ENCODE measurements around the gene TIMM21.
A peak's percentile ranks its signal among the peaks of the same experiment; 100 is the strongest.

TIMM21 gene

GRCh38 chr18:74171910-74172606 is 23.7 kb downstream of the TIMM21 start:
- Histone ChIP-seq H3K27ac (ENCODE audit: low read length) (no peak overlapping the region), H3K9me3 (ENCODE audit: control insufficient read depth in 1 of 2, low read length in 2 of 2) (no peaks in the 10 kb centered on the region), H3K4me3 (ENCODE audit: low read depth in 1 of 2, low read length in 2 of 2) (peak overlapping the region; percentile 54 to 75), H3K36me3 (ENCODE audit: control insufficient read depth in 1 of 2, insufficient read depth in 2 of 2, low read length in 2 of 2) (no peaks in the 10 kb centered on the region), H3K27me3 (ENCODE audit: low read depth, low read length) (no peaks in the 10 kb centered on the region), H3K4me1 (ENCODE audit: control insufficient read depth in 1 of 2, insufficient read depth in 2 of 2, low read length in 2 of 2) (no peaks in the 10 kb centered on the region)

GRCh38 chr18:74172697-74173433 is 24.5 kb downstream of the TIMM21 start:
- no peaks in the 10 kb centered on the region for H3K4me1 ChIP-seq (ENCODE audit: control insufficient read depth in 1 of 2, insufficient read depth in 2 of 2, low read length in 2 of 2)
- no peaks in the 10 kb centered on the region for H3K36me3 ChIP-seq (ENCODE audit: control insufficient read depth in 1 of 2, insufficient read depth in 2 of 2, low read length in 2 of 2)
- H3K9me3 ChIP-seq (ENCODE audit: control insufficient read depth in 1 of 2, low read length in 2 of 2), result no peaks in the 10 kb centered on the region
- H3K27ac ChIP-seq (ENCODE audit: low read length), result no peak overlapping the region
- peak overlapping the region; percentile 54 to 75 for H3K4me3 ChIP-seq (ENCODE audit: low read depth in 1 of 2, low read length in 2 of 2)
- no peaks in the 10 kb centered on the region for H3K27me3 ChIP-seq (ENCODE audit: low read depth, low read length)

DNA sequence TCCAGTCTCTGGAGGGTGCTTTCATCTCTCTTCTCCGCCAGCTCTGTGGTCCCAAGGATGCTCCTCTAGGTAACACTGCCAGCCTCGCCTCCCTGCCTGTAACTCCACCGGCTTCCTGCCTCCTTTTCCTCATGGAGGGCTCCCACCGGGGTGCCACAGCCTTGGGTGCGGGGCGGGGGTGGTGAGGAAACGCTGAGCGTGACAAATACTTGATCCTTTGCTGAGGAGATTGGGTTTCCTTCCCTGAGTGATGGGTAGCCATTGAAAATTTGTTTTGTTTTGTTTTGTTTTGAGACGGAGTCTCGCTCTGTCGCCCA is 25.1 kb downstream of the TIMM21 start:
- no peak overlapping the region for H3K4me3 ChIP-seq (ENCODE audit: low read depth in 1 of 2, low read length in 2 of 2)
- H3K9me3 ChIP-seq (ENCODE audit: control insufficient read depth in 1 of 2, low read length in 2 of 2), result no peaks in the 10 kb centered on the region
- H3K27me3 ChIP-seq (ENCODE audit: low read depth, low read length), result no peaks in the 10 kb centered on the region
- no peaks in the 10 kb centered on the region for H3K36me3 ChIP-seq (ENCODE audit: control insufficient read depth in 1 of 2, insufficient read depth in 2 of 2, low read length in 2 of 2)
- no peak overlapping the region for H3K27ac ChIP-seq (ENCODE audit: low read length)
- H3K4me1 ChIP-seq (ENCODE audit: control insufficient read depth in 1 of 2, insufficient read depth in 2 of 2, low read length in 2 of 2), result no peaks in the 10 kb centered on the region

- H3K27me3 ChIP-seq (ENCODE audit: low read depth, low read length), result no peaks in the 10 kb centered on the region
- H3K4me3 ChIP-seq (ENCODE audit: low read depth in 1 of 2, low read length in 2 of 2), result no peak overlapping the region
- no peak overlapping the region for H3K27ac ChIP-seq (ENCODE audit: low read length)
- H3K4me1 ChIP-seq (ENCODE audit: control insufficient read depth in 1 of 2, insufficient read depth in 2 of 2, low read length in 2 of 2), result no peaks in the 10 kb centered on the region
- H3K36me3 ChIP-seq (ENCODE audit: control insufficient read depth in 1 of 2, insufficient read depth in 2 of 2, low read length in 2 of 2), result no peaks in the 10 kb centered on the region
- no peaks in the 10 kb centered on the region for H3K9me3 ChIP-seq (ENCODE audit: control insufficient read depth in 1 of 2, low read length in 2 of 2)
These were observed 27.3 kb downstream of the TIMM21 start for GRCh38 chr18:74175658-74176057.

DNA sequence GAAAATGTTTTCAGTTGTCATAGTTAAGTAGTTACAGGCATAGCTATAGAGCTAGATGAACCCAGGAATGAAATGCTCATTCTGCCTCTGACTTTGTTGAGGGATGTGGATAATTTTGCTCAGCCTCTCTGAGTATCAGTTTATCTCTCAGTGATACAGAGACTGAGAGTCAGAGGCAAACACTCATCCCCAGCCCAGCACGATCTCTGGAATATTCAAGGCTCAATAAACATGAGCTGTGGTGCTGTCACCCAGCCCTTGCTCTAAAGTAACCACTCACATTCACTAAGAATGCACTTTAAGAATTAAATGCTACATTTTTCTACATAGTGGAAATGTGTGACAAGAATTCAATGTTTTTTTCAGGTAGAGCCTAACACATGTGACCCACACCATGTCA is 30.6 kb downstream of the TIMM21 start:
- no peak overlapping the region for H3K27ac ChIP-seq (ENCODE audit: low read length)
- no peak overlapping the region for H3K4me3 ChIP-seq (ENCODE audit: low read depth in 1 of 2, low read length in 2 of 2)
- H3K27me3 ChIP-seq (ENCODE audit: low read depth, low read length), result no peaks in the 10 kb centered on the region
- no peaks in the 10 kb centered on the region for H3K4me1 ChIP-seq (ENCODE audit: control insufficient read depth in 1 of 2, insufficient read depth in 2 of 2, low read length in 2 of 2)
- no peaks in the 10 kb centered on the region for H3K9me3 ChIP-seq (ENCODE audit: control insufficient read depth in 1 of 2, low read length in 2 of 2)
- no peaks in the 10 kb centered on the region for H3K36me3 ChIP-seq (ENCODE audit: control insufficient read depth in 1 of 2, insufficient read depth in 2 of 2, low read length in 2 of 2)

GRCh38 chr18:74179623-74180199 is 31.4 kb downstream of the TIMM21 start:
- Histone ChIP-seq H3K9me3 (ENCODE audit: control insufficient read depth in 1 of 2, low read length in 2 of 2) (no peaks in the 10 kb centered on the region), H3K27ac (ENCODE audit: low read length) (no peak overlapping the region), H3K4me1 (ENCODE audit: control insufficient read depth in 1 of 2, insufficient read depth in 2 of 2, low read length in 2 of 2) (no peaks in the 10 kb centered on the region), H3K4me3 (ENCODE audit: low read depth in 1 of 2, low read length in 2 of 2) (no peak overlapping the region), H3K27me3 (ENCODE audit: low read depth, low read length) (no peaks in the 10 kb centered on the region), H3K36me3 (ENCODE audit: control insufficient read depth in 1 of 2, insufficient read depth in 2 of 2, low read length in 2 of 2) (no peaks in the 10 kb centered on the region)

DNA sequence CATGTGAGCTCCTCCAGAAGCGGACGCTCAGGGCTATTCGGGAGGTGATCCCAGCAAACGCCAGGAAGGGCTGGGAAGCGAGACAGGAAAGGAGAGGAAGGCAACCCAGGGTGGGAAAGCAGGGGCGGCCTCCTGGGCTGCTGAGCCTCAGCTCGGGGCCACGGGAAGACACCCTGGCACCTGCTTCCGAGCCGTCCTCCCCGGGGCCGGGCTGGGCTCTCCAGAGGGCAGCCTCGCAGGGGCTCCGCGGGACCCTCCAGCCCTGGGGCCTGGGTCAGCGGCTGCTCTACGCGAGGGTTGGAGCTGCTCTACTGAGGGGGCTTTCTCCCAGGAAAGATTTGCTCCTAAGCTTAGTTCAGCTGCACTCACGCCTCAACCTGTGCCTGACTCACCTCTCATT is 34.0 kb downstream of the TIMM21 start:
- Histone ChIP-seq H3K27ac (ENCODE audit: low read length) (no peak overlapping the region), H3K4me1 (ENCODE audit: control insufficient read depth in 1 of 2, insufficient read depth in 2 of 2, low read length in 2 of 2) (no peaks in the 10 kb centered on the region), H3K4me3 (ENCODE audit: low read depth in 1 of 2, low read length in 2 of 2) (no peak overlapping the region), H3K36me3 (ENCODE audit: control insufficient read depth in 1 of 2, insufficient read depth in 2 of 2, low read length in 2 of 2) (no peaks in the 10 kb centered on the region), H3K9me3 (ENCODE audit: control insufficient read depth in 1 of 2, low read length in 2 of 2) (no peaks in the 10 kb centered on the region), H3K27me3 (ENCODE audit: low read depth, low read length) (no peaks in the 10 kb centered on the region)

- Histone ChIP-seq H3K4me1 (ENCODE audit: control insufficient read depth in 1 of 2, insufficient read depth in 2 of 2, low read length in 2 of 2) (no peaks in the 10 kb centered on the region), H3K27ac (ENCODE audit: low read length) (no peak overlapping the region), H3K4me3 (ENCODE audit: low read depth in 1 of 2, low read length in 2 of 2) (no peak overlapping the region), H3K36me3 (ENCODE audit: control insufficient read depth in 1 of 2, insufficient read depth in 2 of 2, low read length in 2 of 2) (no peaks in the 10 kb centered on the region), H3K9me3 (ENCODE audit: control insufficient read depth in 1 of 2, low read length in 2 of 2) (no peaks in the 10 kb centered on the region), H3K27me3 (ENCODE audit: low read depth, low read length) (no peaks in the 10 kb centered on the region)
These were observed 34.8 kb downstream of the TIMM21 start for GRCh38 chr18:74183130-74183529.

DNA sequence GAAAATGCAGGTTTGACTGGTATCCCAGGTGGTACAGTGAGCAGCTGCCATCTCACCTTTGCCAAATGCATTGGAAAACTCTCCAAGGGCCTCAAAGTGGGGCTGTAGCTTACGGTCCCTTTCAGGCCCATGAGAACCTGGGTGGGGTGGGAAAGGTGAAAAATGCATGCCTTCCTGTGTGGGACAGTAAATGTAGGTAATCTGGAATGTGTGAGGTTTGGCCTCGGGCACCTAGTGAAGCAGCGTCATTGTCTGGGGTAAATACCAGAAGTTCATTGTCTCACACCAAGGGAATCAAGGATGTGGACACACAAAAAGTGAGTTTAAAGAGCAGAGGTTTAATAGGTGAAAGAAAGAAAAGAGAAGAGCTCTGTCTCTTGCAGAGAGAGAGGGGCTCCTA is 36.6 kb downstream of the TIMM21 start:
- no peaks in the 10 kb centered on the region for H3K9me3 ChIP-seq (ENCODE audit: control insufficient read depth in 1 of 2, low read length in 2 of 2)
- H3K4me1 ChIP-seq (ENCODE audit: control insufficient read depth in 1 of 2, insufficient read depth in 2 of 2, low read length in 2 of 2), result no peaks in the 10 kb centered on the region
- no peak overlapping the region for H3K27ac ChIP-seq (ENCODE audit: low read length)
- no peaks in the 10 kb centered on the region for H3K36me3 ChIP-seq (ENCODE audit: control insufficient read depth in 1 of 2, insufficient read depth in 2 of 2, low read length in 2 of 2)
- no peaks in the 10 kb centered on the region for H3K27me3 ChIP-seq (ENCODE audit: low read depth, low read length)
- H3K4me3 ChIP-seq (ENCODE audit: low read depth in 1 of 2, low read length in 2 of 2), result no peak overlapping the region

GRCh38 chr18:74185860-74186259 is 37.5 kb downstream of the TIMM21 start:
- H3K27me3 ChIP-seq (ENCODE audit: low read depth, low read length), result no peaks in the 10 kb centered on the region
- no peaks in the 10 kb centered on the region for H3K36me3 ChIP-seq (ENCODE audit: control insufficient read depth in 1 of 2, insufficient read depth in 2 of 2, low read length in 2 of 2)
- H3K4me3 ChIP-seq (ENCODE audit: low read depth in 1 of 2, low read length in 2 of 2), result no peak overlapping the region
- no peak overlapping the region for H3K27ac ChIP-seq (ENCODE audit: low read length)
- no peaks in the 10 kb centered on the region for H3K9me3 ChIP-seq (ENCODE audit: control insufficient read depth in 1 of 2, low read length in 2 of 2)
- no peaks in the 10 kb centered on the region for H3K4me1 ChIP-seq (ENCODE audit: control insufficient read depth in 1 of 2, insufficient read depth in 2 of 2, low read length in 2 of 2)

- H3K27ac ChIP-seq (ENCODE audit: low read length), result no peak overlapping the region
These were observed 38.3 kb downstream of the TIMM21 start for GRCh38 chr18:74186661-74187060.

More at GRCh38 chr18:74186661-74187060, 38.3 kb downstream of the TIMM21 start:
- no peak overlapping the region for H3K4me3 ChIP-seq (ENCODE audit: low read depth in 1 of 2, low read length in 2 of 2)
- H3K4me1 ChIP-seq (ENCODE audit: control insufficient read depth in 1 of 2, insufficient read depth in 2 of 2, low read length in 2 of 2), result no peaks in the 10 kb centered on the region
- no peaks in the 10 kb centered on the region for H3K27me3 ChIP-seq (ENCODE audit: low read depth, low read length)
- no peaks in the 10 kb centered on the region for H3K36me3 ChIP-seq (ENCODE audit: control insufficient read depth in 1 of 2, insufficient read depth in 2 of 2, low read length in 2 of 2)
- H3K9me3 ChIP-seq (ENCODE audit: control insufficient read depth in 1 of 2, low read length in 2 of 2), result no peaks in the 10 kb centered on the region
